ENCODE measurements around the gene CDK5. TPM values are rescaled to one million over a fixed set of nuclear protein-coding genes. Genes with fewer than 3 reads are reported as not detected.

Gene CDK5
- total and polyA plus RNA-seq, 9 of the 15 experiments (the other 6 are each of a cell fraction or from before 2014, with no cell fraction given) = 3.2 to 38.0 (median 27.5) TPM

GRCh38 chr7:151053751-151054150, 3.9 kb downstream of the CDK5 start:
- ChIA-PET POLR2A (interaction anchor here (1.1 to 1.9 kb wide), 2 partner anchors 7 to 12 kb away, joined by 4 to 6 read pairs; no protein-coding TSS in a partner anchor), CTCF (ENCODE audit: low intra/inter-chr PET ratio) (no interaction called here)
- Histone ChIP-seq H3K4me2 (ENCODE audit: insufficient read depth, low read length) (no peak overlapping the region), H2AFZ (ENCODE audit: low read depth, low read length) (no peak overlapping the region), H3K4me1 (replicated peaks in 1 of 2; ENCODE audit: control insufficient read depth in 2 of 2, insufficient read depth in 2 of 2, low read length in 2 of 2) (peaks cover 28 to 70% of the 10 kb centered on the region in 2 experiments), H3K4me3 (no peak overlapping the region), H3K27ac (ENCODE audit: extremely low read depth, low read depth, low read length) (no peak overlapping the region), H3K27me3 (ENCODE audit: control insufficient read depth in 2 of 2, insufficient read depth in 2 of 2, low read length in 2 of 2) (no peaks in the 10 kb centered on the region), H3K79me2 (ENCODE audit: control insufficient read depth, insufficient read depth, low read length) (peaks cover 2% of the 10 kb centered on the region), H3K9ac (ENCODE audit: insufficient read depth in 1 of 2, low read depth in 2 of 2, low read length in 2 of 2) (peak overlapping the region in 1 of 2 experiments; percentile 47; a peak in 3 of 4 replicates), H3K9me3 (replicated peaks; ENCODE audit: control insufficient read depth, insufficient read depth, low read depth, low read length) (no peaks in the 10 kb centered on the region), H3K9me1 (ENCODE audit: control insufficient read depth, insufficient read depth, low read length) (no peaks in the 10 kb centered on the region), H4K20me1 (replicated peaks; ENCODE audit: control insufficient read depth, insufficient read depth, low read length) (no peaks in the 10 kb centered on the region; the same call in 1 of the 2 replicates), H3K36me3 (ENCODE audit: control insufficient read depth, insufficient read depth, low read length) (no peaks in the 10 kb centered on the region; the same call in 2 of the 3 replicates)
- no TSS peak for BruUV-seq (replicated peaks)
- FAIRE-seq (no peak), DNase-seq (ENCODE audit: extremely low read depth in 1 of 4, low spot score in 3 of 4) (no peak), ATAC-seq (no peak)
- 93% methylated on average over 8 of the region's 8 CpGs for WGBS (ENCODE audit: insufficient coverage, low coverage, missing lambda C conversion rate)
- in situ Hi-C loops (cut with MboI) (no loop called here), intact Hi-C loops (cut with micrococcal nuclease) (no loop called here)
- TF ChIP-seq ZFX (CRISPR knock-in tag; IDR thresholded peaks at IDR 0.05) (0 out of 2 replicates have a peak, but pooled peaks have one; percentile 26), ZNF280A (IDR thresholded peaks at IDR 0.05; ENCODE audit: low read depth, partially characterized antibody) (no peak), ZNF583 (CRISPR knock-in tag; IDR thresholded peaks at IDR 0.05) (no peak), CREBBP (IDR thresholded peaks at IDR 0.05; ENCODE audit: low read depth, low read length) (no peak), U2AF2 (optimal IDR thresholded peaks at IDR 0.05; ENCODE audit: low read depth, low read length) (no peak), MGA (IDR thresholded peaks at IDR 0.05) (no peak), HES1 (IDR thresholded peaks at IDR 0.05; ENCODE audit: low read depth) (no peak), ZNF23 (CRISPR knock-in tag; IDR thresholded peaks at IDR 0.05) (no peak)

All from K562 (cell line).